Fibroblast of skin of left quadriceps (primary cell): ENCODE results near the gene NUP58.
"Not testable (repeated sequence)": the region's sequence is repeated elsewhere in the genome, so short reads cannot be mapped to it uniquely, and the experiment has no call there.

Source experiments
- DNase-seq, 2 experiments: peaks; one replicate each; pipeline ENCODE4 v3.0.0-alpha.2; 2013; ENCODE audit warnings: low read depth in 2 of 2

NUP58 gene

GRCh38 chr13:25306671-25307464 lies 5.4 kb downstream of the NUP58 start:
- no peak for DNase-seq

DNA sequence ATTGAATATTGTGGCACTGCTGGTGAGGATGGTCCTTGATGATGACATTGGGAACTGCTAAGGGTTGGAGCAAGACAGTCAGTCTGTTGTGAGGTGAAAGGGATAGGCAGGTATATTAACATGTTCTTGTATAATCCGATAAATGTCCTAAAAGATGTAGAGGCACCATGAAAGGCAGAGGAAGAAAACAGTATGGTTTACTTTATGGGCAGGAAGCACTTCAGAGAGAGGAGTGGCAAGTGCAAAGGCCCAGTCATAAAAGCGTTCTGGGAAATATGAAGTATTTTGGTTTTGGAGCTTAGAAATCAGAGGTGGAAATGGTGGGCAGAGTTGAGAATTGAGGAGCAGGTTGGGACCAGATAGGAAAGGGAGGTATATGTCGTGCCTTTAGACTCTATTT lies 9.5 kb downstream of the NUP58 start:
- no peak for DNase-seq

GRCh38 chr13:25318946-25319345 lies 17.5 kb downstream of the NUP58 start:
- DNase-seq: peak; percentile 15 to 22

DNA sequence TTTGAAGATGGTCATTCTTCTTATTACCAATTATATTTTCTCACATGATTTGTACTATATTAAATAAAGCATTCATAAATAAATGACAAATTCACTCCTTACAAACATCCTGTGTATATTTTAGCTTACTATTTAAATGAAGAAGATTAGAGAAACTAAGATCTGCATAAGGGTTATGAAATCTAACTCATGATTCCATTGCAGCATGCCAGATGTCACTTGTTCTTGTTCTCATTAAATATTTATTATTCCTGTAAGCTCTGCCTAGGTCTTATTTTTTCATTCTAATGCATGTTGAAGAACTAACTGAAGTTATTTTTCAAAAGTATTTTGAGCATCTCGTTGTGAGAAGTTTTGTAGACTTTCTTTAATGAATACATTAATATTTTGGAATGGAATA lies 18.3 kb downstream of the NUP58 start:
- DNase-seq: no peak

DNA sequence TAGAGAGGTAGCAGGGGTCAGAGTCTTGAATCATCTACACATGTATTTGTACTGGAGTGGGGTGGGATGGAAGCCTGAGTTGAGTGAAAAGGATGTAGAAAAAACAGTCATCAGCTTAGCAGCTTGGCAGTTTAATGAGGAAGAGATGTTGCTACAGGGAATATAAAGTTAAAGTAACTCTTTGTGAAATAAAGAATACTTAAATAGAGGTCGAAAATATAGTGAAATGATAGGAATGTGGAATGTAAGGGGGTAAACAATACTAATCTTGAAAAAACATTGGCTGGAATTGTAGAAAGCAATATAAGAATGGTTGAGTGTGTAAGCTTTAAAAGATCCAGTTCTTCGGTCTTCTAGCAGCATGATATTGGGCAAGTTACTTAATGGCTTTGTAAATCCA lies 22.7 kb downstream of the NUP58 start:
- no peak for DNase-seq

- no peak for DNase-seq
These were observed 28.3 kb downstream of the NUP58 start for GRCh38 chr13:25329706-25330105.

GRCh38 chr13:25330541-25330940 lies 29.1 kb downstream of the NUP58 start:
- DNase-seq: no peak

DNA sequence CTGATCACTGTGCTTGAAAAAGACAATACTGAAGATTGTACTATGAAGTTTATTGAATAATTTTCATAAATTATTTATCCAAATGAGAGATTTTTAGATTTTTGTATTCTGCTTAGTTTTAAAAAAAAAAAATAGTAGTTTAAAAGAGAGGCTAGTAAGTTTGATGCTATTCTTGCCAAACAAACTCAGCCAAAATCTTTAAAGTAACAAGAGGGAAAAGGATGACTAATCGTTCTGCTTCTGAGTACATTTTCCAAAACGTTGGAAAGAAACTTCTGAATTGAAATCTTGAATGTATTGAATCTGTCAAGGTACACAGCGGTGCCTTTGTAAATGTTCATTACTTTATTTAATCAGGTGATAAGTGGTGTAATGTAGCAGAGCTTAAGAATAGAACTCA lies 34.4 kb downstream of the NUP58 start:
- no peak for DNase-seq

DNA sequence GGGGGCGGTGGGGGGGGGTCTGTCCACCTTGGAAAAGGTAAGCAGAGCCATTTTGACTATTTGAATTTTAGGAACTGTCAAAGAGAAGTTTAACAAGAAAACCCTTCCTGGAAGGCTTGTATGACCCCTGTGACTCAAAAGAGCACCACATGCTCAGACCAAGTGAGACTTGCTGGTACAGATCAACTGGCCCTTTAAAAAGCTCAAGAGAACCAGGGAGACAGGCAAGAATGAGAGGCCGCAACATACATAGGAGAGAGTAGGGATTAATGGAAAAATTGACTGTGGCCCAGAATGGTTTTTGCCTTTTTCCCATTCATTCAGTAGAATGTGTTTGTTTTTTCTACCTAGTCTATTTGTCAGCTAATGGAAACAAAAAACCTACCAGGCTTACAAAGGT lies 44.2 kb downstream of the NUP58 start:
- DNase-seq: no peak

DNA sequence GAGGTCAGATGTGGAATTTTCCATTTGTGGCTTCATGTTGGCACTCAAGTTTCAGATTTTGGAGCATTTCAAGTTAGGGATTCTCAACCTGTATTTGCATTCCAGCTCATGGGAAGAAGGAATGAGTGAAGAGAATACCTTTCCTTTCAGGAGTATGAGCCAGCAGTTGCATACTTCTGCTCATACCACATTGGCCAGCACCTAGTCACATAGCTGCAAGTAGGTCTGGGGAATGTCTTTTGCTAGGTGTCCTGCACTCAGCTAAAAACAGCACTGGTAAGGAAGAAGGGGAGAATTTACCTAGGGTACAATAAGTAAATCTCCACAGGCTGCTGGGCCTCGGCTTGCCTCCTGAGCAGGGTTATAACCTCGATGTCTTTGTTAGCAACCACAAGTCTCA lies 45.7 kb downstream of the NUP58 start:
- no peak for DNase-seq

- no peak for DNase-seq
These were observed 50.0 kb downstream of the NUP58 start for GRCh38 chr13:25351404-25351803.

GRCh38 chr13:25352230-25352629 lies 50.8 kb downstream of the NUP58 start:
- DNase-seq: no peak

- no peak for DNase-seq
These were observed 51.4 kb downstream of the NUP58 start for GRCh38 chr13:25352806-25353205.

DNA sequence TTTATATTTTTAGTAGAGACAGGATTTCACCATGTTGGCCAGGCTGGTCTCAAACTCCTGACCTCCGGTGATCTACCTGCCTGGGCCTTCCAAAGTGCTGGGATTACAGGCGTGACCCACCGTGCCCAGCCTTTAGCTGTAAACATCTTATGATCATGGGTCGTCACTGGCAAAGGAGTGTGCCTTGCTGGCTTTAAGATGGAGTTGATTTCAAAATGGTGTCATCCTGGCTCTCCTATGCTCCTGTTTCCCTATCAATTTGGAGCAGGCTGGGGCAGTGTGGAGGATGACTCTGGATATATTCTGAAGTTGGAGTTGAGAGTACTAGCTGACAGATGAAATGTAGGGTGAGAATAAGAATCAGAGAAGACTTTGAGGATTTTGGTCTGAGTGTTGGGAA lies 51.9 kb downstream of the NUP58 start:
- DNase-seq: no peak

GRCh38 chr13:25354377-25354776 lies 53.0 kb downstream of the NUP58 start:
- no peak for DNase-seq

- not testable (repeated sequence) for DNase-seq
These were observed 59.0 kb downstream of the NUP58 start for GRCh38 chr13:25360443-25360842.

DNA sequence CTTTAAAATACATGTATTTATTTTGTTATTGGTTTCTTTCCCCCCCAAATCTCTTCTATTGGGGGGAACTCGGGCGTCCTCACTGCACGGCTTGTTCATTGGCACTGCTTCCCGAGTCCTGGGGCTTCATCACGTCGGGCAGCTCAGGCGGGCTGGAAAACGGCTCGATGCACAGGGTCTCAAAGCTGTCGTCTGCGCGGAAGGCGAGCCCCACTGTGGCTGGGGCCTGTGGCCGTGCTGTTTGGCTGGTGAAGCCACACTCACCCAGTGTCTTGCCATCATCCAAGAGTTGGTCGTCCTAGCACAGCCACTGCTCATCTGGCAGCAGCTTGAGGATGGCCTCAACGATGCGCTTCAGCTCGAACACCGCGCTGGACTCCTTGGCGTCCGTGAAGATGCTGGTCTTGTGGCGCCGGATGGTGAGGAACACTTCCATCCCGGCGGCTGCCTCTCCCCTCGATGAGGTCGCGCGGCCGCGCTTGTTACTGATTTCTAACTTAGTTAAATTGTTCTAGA lies 64.4 kb downstream of the NUP58 start:
- DNase-seq: no peak

- no peak for DNase-seq
These were observed 69.9 kb downstream of the NUP58 start for GRCh38 chr13:25371158-25371874.

DNA sequence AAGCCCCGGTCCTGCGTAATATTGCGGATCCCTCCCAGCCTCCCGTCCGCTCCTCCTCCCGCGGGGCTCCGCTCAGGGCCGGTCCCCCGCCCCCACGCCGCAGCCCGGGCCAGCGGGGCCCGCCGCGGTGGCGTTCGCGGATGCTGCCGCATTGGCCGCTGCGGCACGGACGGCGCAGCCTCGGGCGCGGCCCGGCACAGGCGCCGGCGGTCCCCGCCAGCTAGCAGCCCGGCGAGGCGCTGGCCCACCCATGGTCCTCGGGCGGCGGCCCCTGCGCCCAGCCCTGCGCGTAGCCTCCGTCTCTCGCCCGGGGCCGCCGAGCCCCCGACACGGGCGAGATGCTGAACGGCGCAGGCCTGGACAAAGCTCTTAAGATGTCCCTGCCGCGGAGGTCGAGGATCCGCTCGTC lies 70.5 kb downstream of the NUP58 start, which contains the start of gene ATP8A2:
ATP8A2 (plus strand) TSS at position 100 of the 409 bp plus-strand sequence; CDS start at position 339, 239 bp downstream.
- no peak for DNase-seq

GRCh38 chr13:25372284-25373081 lies 71.1 kb downstream of the NUP58 start:
- no peak for DNase-seq

DNA sequence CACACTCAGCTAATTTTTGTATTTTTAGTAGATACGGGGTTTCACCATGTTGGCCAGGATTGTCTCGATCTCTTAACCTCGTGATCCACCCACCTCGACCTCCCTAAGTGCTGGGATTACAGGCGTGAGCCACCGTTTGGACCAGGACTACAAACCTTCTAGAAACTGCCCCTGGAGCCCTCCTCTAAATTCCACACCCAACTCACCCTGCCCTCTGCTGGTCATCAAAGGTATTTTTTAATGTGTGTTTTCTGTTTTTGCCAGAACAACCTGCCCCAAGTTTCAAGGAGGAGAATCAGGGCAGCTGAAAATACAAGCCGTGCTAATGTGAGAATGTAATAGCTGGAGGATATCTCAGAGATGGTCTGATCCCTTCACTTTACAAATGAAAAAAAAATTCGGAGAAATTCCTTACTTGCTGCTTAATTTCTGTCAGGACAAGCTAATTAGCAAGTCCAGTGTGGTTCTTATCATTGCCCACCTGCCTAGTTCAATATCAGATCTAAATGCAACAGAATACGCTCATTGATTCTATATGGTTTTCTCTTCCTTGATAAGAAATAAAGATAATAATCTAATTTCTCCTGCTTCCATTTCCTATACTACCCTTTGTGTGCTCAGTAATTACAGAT lies 74.4 kb downstream of the NUP58 start:
- DNase-seq: peak; percentile 5 to 12
